Measurements from ENCODE around the gene KCNMA1.
"Not testable (repeated sequence)": the region's sequence is repeated elsewhere in the genome, so short reads cannot be mapped to it uniquely, and the experiment has no call there.

Gene KCNMA1

GRCh38 chr10:77671594-77672252 lies 34.1 kb upstream of the KCNMA1 start:
- no peak for DNase-seq (ENCODE audit: insufficient read length, low spot score)
- no peak for FAIRE-seq
- no peak for TF ChIP-seq POLR2A (IDR thresholded peaks at IDR 0.05; ENCODE audit: low read depth, low read length)

GRCh38 chr10:77670817-77671443 lies 33.3 kb upstream of the KCNMA1 start:
- DNase-seq (ENCODE audit: insufficient read length, low spot score) (no peak), FAIRE-seq (no peak)
- no peak for TF ChIP-seq POLR2A (IDR thresholded peaks at IDR 0.05; ENCODE audit: low read depth, low read length)

DNA sequence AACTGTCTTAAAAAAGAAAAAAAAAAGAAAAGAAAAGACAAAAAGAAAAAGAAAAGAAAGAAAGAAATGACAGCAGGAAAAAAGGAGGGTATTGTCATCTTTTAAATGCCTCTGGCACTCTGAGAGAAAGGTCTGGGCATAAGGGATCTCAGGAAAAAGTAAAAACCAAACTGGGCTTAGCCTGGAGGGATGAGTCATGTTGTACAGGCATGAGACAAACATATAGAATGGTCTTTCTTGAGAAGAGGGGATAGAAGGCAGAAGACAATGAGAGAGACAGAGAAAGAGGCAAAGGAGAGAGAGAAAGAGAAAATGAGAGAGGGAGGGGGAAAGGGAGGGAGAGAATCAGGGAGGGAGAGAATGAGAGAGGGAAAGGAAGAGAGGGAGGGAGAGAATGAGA lies 32.3 kb upstream of the KCNMA1 start:
- TF ChIP-seq POLR2A (IDR thresholded peaks at IDR 0.05; ENCODE audit: low read depth, low read length) = no peak
- no peak for FAIRE-seq

GRCh38 chr10:77667426-77668324 lies 30.1 kb upstream of the KCNMA1 start:
- TF ChIP-seq POLR2A (IDR thresholded peaks at IDR 0.05; ENCODE audit: low read depth, low read length) = no peak
- FAIRE-seq (no peak), DNase-seq (ENCODE audit: insufficient read length, low spot score) (no peak)

More for the DNA sequence above, 32.3 kb upstream of the KCNMA1 start:
- no peak for DNase-seq (ENCODE audit: insufficient read length, low spot score)

GRCh38 chr10:77666821-77667220 lies 29.2 kb upstream of the KCNMA1 start:
- DNase-seq (ENCODE audit: insufficient read length, low spot score) = no peak
- TF ChIP-seq POLR2A (IDR thresholded peaks at IDR 0.05; ENCODE audit: low read depth, low read length) = no peak
- FAIRE-seq = no peak

DNA sequence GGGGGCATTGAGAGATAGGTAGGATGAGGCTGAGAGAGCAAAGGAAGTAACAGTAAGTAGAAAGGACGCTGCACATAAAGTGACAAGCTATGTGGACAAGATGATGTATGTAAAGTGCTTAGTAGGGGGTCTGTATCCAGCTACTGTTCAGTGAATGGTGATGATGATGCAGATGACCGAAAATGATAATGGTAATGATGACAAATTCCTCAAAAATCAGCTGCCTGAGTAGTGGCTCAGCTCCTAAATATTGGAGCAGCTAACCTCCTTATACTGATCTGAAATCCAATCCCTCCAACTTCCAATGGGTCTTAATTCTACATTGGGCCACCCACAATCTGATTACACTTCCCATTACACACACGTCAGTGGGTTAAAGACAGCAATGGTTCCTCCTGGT lies 27.1 kb upstream of the KCNMA1 start:
- no peak for FAIRE-seq
- no peak for TF ChIP-seq POLR2A (IDR thresholded peaks at IDR 0.05; ENCODE audit: low read depth, low read length)
- DNase-seq (ENCODE audit: insufficient read length, low spot score) = no peak

DNA sequence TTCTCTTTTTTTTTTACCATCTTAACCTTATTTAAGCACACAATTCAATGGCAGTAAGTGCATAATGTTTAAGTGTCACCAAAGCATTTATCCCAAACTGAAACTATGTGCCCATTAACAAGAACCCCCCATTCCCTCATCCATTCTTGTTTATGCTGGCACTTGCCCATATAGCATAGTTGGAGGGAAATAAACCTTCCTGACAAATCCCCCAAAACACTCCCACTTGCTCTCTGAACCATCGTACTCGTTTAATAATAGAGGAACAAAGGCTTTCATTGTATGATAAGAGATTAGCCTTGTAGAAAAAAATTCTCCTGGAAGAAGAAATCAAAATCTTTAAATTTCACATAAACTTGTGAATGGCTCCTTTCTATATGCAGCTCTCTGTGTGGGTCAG lies 26.4 kb upstream of the KCNMA1 start:
- TF ChIP-seq POLR2A (IDR thresholded peaks at IDR 0.05; ENCODE audit: low read depth, low read length) = no peak
- DNase-seq (ENCODE audit: insufficient read length, low spot score) (no peak), FAIRE-seq (no peak)

GRCh38 chr10:77661674-77662073 lies 24.1 kb upstream of the KCNMA1 start:
- no peak for TF ChIP-seq POLR2A (IDR thresholded peaks at IDR 0.05; ENCODE audit: low read depth, low read length)
- FAIRE-seq (no peak), DNase-seq (ENCODE audit: insufficient read length, low spot score) (no peak)

DNA sequence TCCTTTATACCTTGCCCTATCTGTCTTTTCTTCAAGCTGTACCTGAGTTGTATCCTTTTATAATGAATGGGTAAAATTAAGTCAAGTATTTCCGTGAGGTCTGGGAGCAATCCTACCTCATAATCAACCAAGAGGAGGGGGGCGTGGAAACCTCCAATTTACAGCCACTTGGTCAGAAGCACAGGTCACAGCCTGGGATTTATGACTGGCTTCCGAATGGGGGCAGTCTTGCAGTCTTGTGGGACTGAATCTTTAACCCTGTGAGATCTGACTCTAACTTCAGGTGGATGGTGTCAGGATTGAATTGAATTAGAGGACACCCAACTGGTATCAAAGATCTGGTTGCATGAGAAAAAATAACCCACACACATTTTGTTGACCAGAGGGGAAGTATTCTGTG lies 23.5 kb upstream of the KCNMA1 start:
- no peak for TF ChIP-seq POLR2A (IDR thresholded peaks at IDR 0.05; ENCODE audit: low read depth, low read length)
- FAIRE-seq (no peak), DNase-seq (ENCODE audit: insufficient read length, low spot score) (no peak)

GRCh38 chr10:77659046-77659670 lies 21.6 kb upstream of the KCNMA1 start:
- DNase-seq (ENCODE audit: insufficient read length, low spot score); FAIRE-seq: not testable (repeated sequence)

- TF ChIP-seq POLR2A (IDR thresholded peaks at IDR 0.05; ENCODE audit: low read depth, low read length) = no peak
- no peak for DNase-seq (ENCODE audit: insufficient read length, low spot score)
These were observed 15.6 kb upstream of the KCNMA1 start for GRCh38 chr10:77653210-77653609.

GRCh38 chr10:77649333-77650331 lies 12.0 kb upstream of the KCNMA1 start:
- FAIRE-seq = no peak
- no peak for TF ChIP-seq POLR2A (IDR thresholded peaks at IDR 0.05; ENCODE audit: low read depth, low read length)
- DNase-seq (ENCODE audit: insufficient read length, low spot score) = no peak

More at GRCh38 chr10:77653210-77653609, 15.6 kb upstream of the KCNMA1 start:
- FAIRE-seq = no peak

DNA sequence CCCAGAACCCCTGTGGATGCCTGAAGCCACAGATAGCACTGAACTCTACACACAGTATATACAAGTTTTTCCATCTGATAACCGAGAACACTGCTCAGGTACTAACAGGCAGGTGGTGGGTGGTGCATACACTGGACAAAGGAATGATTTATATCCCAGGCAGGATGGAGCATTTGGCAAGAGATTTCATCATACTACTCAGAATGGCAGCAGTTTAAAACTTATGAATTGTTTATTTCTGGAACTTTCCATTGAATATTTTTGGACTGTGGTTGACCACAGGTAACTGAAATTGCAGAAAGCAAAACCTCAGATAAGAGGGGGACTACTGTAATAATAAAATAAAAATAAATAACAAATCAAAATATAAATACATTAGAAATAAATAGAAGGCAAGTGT lies 10.9 kb upstream of the KCNMA1 start:
- DNase-seq (ENCODE audit: insufficient read length, low spot score) (no peak), FAIRE-seq (no peak)
- TF ChIP-seq POLR2A (IDR thresholded peaks at IDR 0.05; ENCODE audit: low read depth, low read length) = no peak

Measured in H54 (cell line).